MM.1S (cell line): Measurements from ENCODE around the gene HMCES.
"Not testable (repeated sequence)": the region's sequence is repeated elsewhere in the genome, so short reads cannot be mapped to it uniquely, and the experiment has no call there.

Experiments used
- DNase-seq: peaks from one replicate; pipeline ENCODE4 v3.0.0-alpha.2; 2015
- H2AFZ ChIP-seq: fragments of 300-600 bp; sonication (generic); 2 replicates; pipeline ENCODE4 v1.6.0; 2016; ENCODE audit warnings: antibody characterized with exemption, low read length
- H3F3A ChIP-seq: fragments of 300-600 bp; sonication (generic); 2 replicates; pipeline ENCODE4 v1.6.1; 2016; ENCODE audit warnings: mild to moderate bottlenecking, antibody characterized with exemption, low read length, moderate library complexity, mixed read lengths; ENCODE audit not compliant: insufficient read depth
- H3K27ac ChIP-seq: fragments of 300-600 bp; sonication (generic); 2 replicates; pipeline ENCODE4 v1.5.1; 2016; ENCODE audit warnings: mild to moderate bottlenecking, low read length
- H3K27me3 ChIP-seq: fragments of 300-600 bp; sonication (generic); replicated peaks from 2 replicates; pipeline ENCODE4 v1.6.0; 2016; ENCODE audit warnings: low read length; ENCODE audit not compliant: insufficient read depth
- H3K36me3 ChIP-seq: fragments of 300-600 bp; sonication (generic); replicated peaks from 2 replicates; pipeline ENCODE4 v1.6.1; 2016; ENCODE audit warnings: mild to moderate bottlenecking, low read length, mixed read lengths; ENCODE audit not compliant: insufficient read depth
- H3K4me1 ChIP-seq: fragments of 300-600 bp; sonication (generic); 2 replicates; pipeline ENCODE4 v1.6.1; 2016; ENCODE audit warnings: low read length, mixed read lengths
- H3K4me2 ChIP-seq: fragments of 300-600 bp; sonication (generic); 2 replicates; pipeline ENCODE4 v1.6.0; 2016; ENCODE audit warnings: low read depth, low read length
- H3K4me3 ChIP-seq: fragments of 300-600 bp; sonication (generic); 2 replicates; pipeline ENCODE4 v1.5.1; 2016; ENCODE audit warnings: low read length, mixed read lengths
- H3K79me2 ChIP-seq: fragments of 300-600 bp; sonication (generic); 2 replicates; pipeline ENCODE4 v1.6.1; 2016; ENCODE audit warnings: mixed run types, low read length, mixed read lengths
- H3K9ac ChIP-seq: fragments of 300-600 bp; sonication (generic); 2 replicates; pipeline ENCODE4 v1.6.1; 2016; ENCODE audit warnings: low read length, mixed read lengths
- H3K9me2 ChIP-seq: fragments of 300-600 bp; sonication (generic); replicated peaks from 2 replicates; pipeline ENCODE4 v1.6.1; 2016; ENCODE audit warnings: mild to moderate bottlenecking, low read length, mixed read lengths; ENCODE audit not compliant: insufficient read depth
- H3K9me3 ChIP-seq: fragments of 300-600 bp; sonication (generic); replicated peaks from 2 replicates; pipeline ENCODE4 v1.6.1; 2016; ENCODE audit warnings: mild to moderate bottlenecking, low read length, mixed read lengths; ENCODE audit not compliant: insufficient read depth
- H4K20me1 ChIP-seq: fragments of 300-600 bp; sonication (generic); 2 replicates; pipeline ENCODE4 v1.6.1; 2016; ENCODE audit warnings: mild to moderate bottlenecking, low read length, moderate library complexity, mixed read lengths; ENCODE audit not compliant: insufficient read depth
- CTCF ChIP-seq: fragments of 300-600 bp; sonication (generic); IDR thresholded peaks from 2 replicates; pipeline ENCODE4 v1.5.1; 2016; ENCODE audit warnings: antibody characterized with exemption, low read length, mixed read lengths
- EZH2 ChIP-seq: fragments of 300-600 bp; sonication (generic); optimal IDR thresholded peaks from 2 replicates; pipeline ENCODE3; 2017; ENCODE audit warnings: low read depth, mild to moderate bottlenecking, antibody characterized with exemption, low read length, mixed read lengths
- EZH2phosphoT487 ChIP-seq: fragments of 300-600 bp; sonication (generic); IDR thresholded peaks from 2 replicates; pipeline ENCODE4 v1.6.1; 2018; ENCODE audit warnings: antibody characterized with exemption, low read length

Gene HMCES

GRCh38 chr3:129240436-129240835 is 38.2 kb upstream of the HMCES start:
- Histone ChIP-seq H3K9me3 (no peaks in the 10 kb centered on the region), H3K4me3 (no peak overlapping the region), H3K9ac (no peak overlapping the region), H3K36me3 (no peaks in the 10 kb centered on the region), H3K4me1 (peaks cover 18% of the 10 kb centered on the region), H3K27me3 (no peaks in the 10 kb centered on the region), H3K9me2 (no peaks in the 10 kb centered on the region), H3F3A (peaks cover 6% of the 10 kb centered on the region; the same call in 1 of the 2 replicates), H2AFZ (no peak overlapping the region), H3K79me2 (peaks cover 4% of the 10 kb centered on the region), H4K20me1 (no peaks in the 10 kb centered on the region), H3K4me2 (no peak overlapping the region), H3K27ac (no peak overlapping the region)
- no peak for TF ChIP-seq CTCF
- TF ChIP-seq EZH2 = no peak
- no peak for TF ChIP-seq EZH2phosphoT487
- DNase-seq = no peak

- DNase-seq = no peak
- no peak for TF ChIP-seq CTCF
- no peak for TF ChIP-seq EZH2phosphoT487
- no peak for TF ChIP-seq EZH2
- H3K9me2 ChIP-seq = no peaks in the 10 kb centered on the region
- H3K4me2 ChIP-seq = peak overlapping the region; percentile 21; the same call in 1 of the 2 replicates
- no peaks in the 10 kb centered on the region for H3F3A ChIP-seq
- H3K4me1 ChIP-seq = peaks cover 11% of the 10 kb centered on the region
- H3K9me3 ChIP-seq = no peaks in the 10 kb centered on the region
- H3K27me3 ChIP-seq = no peaks in the 10 kb centered on the region
- H3K9ac ChIP-seq = no peak overlapping the region
- H4K20me1 ChIP-seq = no peaks in the 10 kb centered on the region
- no peaks in the 10 kb centered on the region for H3K36me3 ChIP-seq
- H3K79me2 ChIP-seq = peaks cover 28% of the 10 kb centered on the region
- no peak overlapping the region for H3K4me3 ChIP-seq
- H2AFZ ChIP-seq = no peak overlapping the region
- H3K27ac ChIP-seq = no peak overlapping the region
Measured at GRCh38 chr3:129245141-129245540, 33.5 kb upstream of the HMCES start.

GRCh38 chr3:129245641-129246306 is 32.9 kb upstream of the HMCES start:
- TF ChIP-seq CTCF = peak; percentile 88

More at GRCh38 chr3:129245641-129246306, 32.9 kb upstream of the HMCES start:
- not testable (repeated sequence) for H3F3A ChIP-seq, H3K36me3 ChIP-seq, H4K20me1 ChIP-seq, H3K9ac ChIP-seq, H3K27ac ChIP-seq, H3K27me3 ChIP-seq, H3K4me3 ChIP-seq, H3K9me2 ChIP-seq, H3K9me3 ChIP-seq
- peak; percentile 84 for DNase-seq
- H3K4me2 ChIP-seq = peak overlapping the region; percentile 21
- 0 out of 2 replicates have a peak overlapping the region, but pooled peaks have one; percentile 2 for H2AFZ ChIP-seq
- peaks cover 34% of the 10 kb centered on the region for H3K79me2 ChIP-seq
- peaks cover 16% of the 10 kb centered on the region for H3K4me1 ChIP-seq
